T-cell (primary cell): ENCODE data around the gene ESRRB. TPM values are rescaled to one million over a fixed set of nuclear protein-coding genes. Genes with fewer than 3 reads are reported as not detected.

Experiments
- ATAC-seq, 4 experiments: fragments of 200-7000 bp in 3 of 4; fragments of 150-1000 bp in 1 of 4; cut with Tn5 transposase; replicated peaks in 1 of 4; 1 replicate in 3 of 4; 2 replicates in 1 of 4; pipeline ENCODE4 v1.10.0; 2021; ENCODE audit warnings: moderate library complexity in 3 of 4, mild to moderate bottlenecking in 2 of 4, moderate number of reproducible peaks in 1 of 4
- CTCF ChIA-PET, 2 donors: fragments of 300-600 bp; sonication (Branson Sonifier 250); formaldehyde crosslinking; loops; one replicate each; lab custom pipeline; 2022; ENCODE audit warnings: antibody characterized with exemption in 2 of 2; lab: Charles Lee
- POLR2A ChIA-PET, 2 donors: fragments of 300-600 bp; sonication (Branson Sonifier 250); formaldehyde crosslinking; loops; one replicate each; lab custom pipeline; 2022; ENCODE audit warnings: antibody characterized with exemption in 2 of 2; lab: Charles Lee
- DNase-seq, 35 experiments: peaks; one replicate each; pipeline versions ENCODE4 v3.0.0 to v3.0.0-alpha.2; 2013 to 2023
- H3K27ac ChIP-seq: one replicate; pipeline ENCODE4 v1.5.1; 2013; ENCODE audit warnings: low read length
- H3K27me3 ChIP-seq, 2 experiments: replicated peaks in 1 of 2; 1 replicate in 1 of 2; 2 replicates in 1 of 2; pipeline versions ENCODE4 v1.6.1 to v1.7.0; 2013; ENCODE audit warnings: low read length in 1 of 2, mixed read lengths in 1 of 2; ENCODE audit not compliant: control insufficient read depth in 2 of 2, insufficient read depth in 2 of 2; ENCODE audit errors: extremely low read depth in 1 of 2
- H3K36me3 ChIP-seq, 2 donors: 1 replicate in 1 of 2; 2 replicates in 1 of 2; pipeline versions ENCODE4 v1.6.1 to v1.7.0; 2013; ENCODE audit warnings: low read length in 1 of 2; ENCODE audit not compliant: control insufficient read depth in 2 of 2, insufficient read depth in 1 of 2; ENCODE audit errors: extremely low read depth in 1 of 2
- H3K4me1 ChIP-seq, 2 experiments: 1 replicate in 1 of 2; 2 replicates in 1 of 2; pipeline versions ENCODE4 v1.6.1 to v1.7.0; 2013; ENCODE audit warnings: low read length in 2 of 2, mixed read lengths in 1 of 2; ENCODE audit not compliant: insufficient read depth in 2 of 2, control insufficient read depth in 1 of 2; ENCODE audit errors: extremely low read depth in 1 of 2
- H3K4me3 ChIP-seq, 2 donors: 1 replicate in 1 of 2; 2 replicates in 1 of 2; pipeline versions ENCODE4 v1.5.1 to v1.7.0; 2013; ENCODE audit warnings: mild to moderate bottlenecking in 2 of 2, low read length in 1 of 2, moderate library complexity in 1 of 2; ENCODE audit not compliant: control insufficient read depth in 1 of 2; ENCODE audit errors: extremely low read depth in 1 of 2
- H3K9me3 ChIP-seq: 2 replicates; pipeline ENCODE4 v1.7.0; 2013
- H3K27ac Mint-ChIP-seq, 2 donors: one replicate each; pipeline ENCODE4 v1.8.0; 2020 to 2021; ENCODE audit warnings: mild to moderate bottlenecking in 2 of 2, mixed read lengths in 2 of 2
- H3K27me3 Mint-ChIP-seq, 2 donors: one replicate each; pipeline ENCODE4 v1.8.0; 2021 to 2022; ENCODE audit warnings: mixed read lengths in 2 of 2
- H3K36me3 Mint-ChIP-seq: one replicate; pipeline ENCODE4 v1.8.0; 2021; ENCODE audit warnings: mixed read lengths
- H3K4me1 Mint-ChIP-seq, 3 donors: one replicate each; pipeline ENCODE4 v1.8.0; 2020 to 2022; ENCODE audit warnings: mixed read lengths in 3 of 3, mild to moderate bottlenecking in 1 of 3
- H3K4me3 Mint-ChIP-seq, 3 donors: one replicate each; pipeline ENCODE4 v1.8.0; 2020 to 2022; ENCODE audit warnings: mild to moderate bottlenecking in 3 of 3, mixed read lengths in 3 of 3, moderate library complexity in 3 of 3
- H3K9me3 Mint-ChIP-seq, 3 donors: one replicate each; pipeline ENCODE4 v1.8.0; 2020 to 2022; ENCODE audit warnings: mixed read lengths in 3 of 3
- WGBS: methylation state at CpG from one replicate; pipeline ENCODE4 v1.1.5; 2013; ENCODE audit warnings: missing lambda C conversion rate; ENCODE audit not compliant: insufficient coverage; 5-methylcytosine and 5-hydroxymethylcytosine counted together
- total RNA-seq, 35 experiments: library from RNA in 6 of 35; stranded (reverse) in 6 of 35; fragments of 120-200 nt in 1 of 35; gene quantifications; one replicate each; pipeline versions ENCODE4 v1.2.1 to v1.2.4 and lab custom pipeline; 2013 to 2026

Gene ESRRB
- total RNA-seq, 5 donors from 2014 or later (not counting 1 experiment from before 2014, with no cell fraction given), result 0.19 to 0.82 (median 0.29) TPM; not detected in 1

GRCh38 chr14:76489667-76490066 is 113.7 kb downstream of the ESRRB start:
- H3K36me3 Mint-ChIP-seq, result no peaks in the 10 kb centered on the region
- POLR2A ChIA-PET, result interaction anchor here in 1 of 2 donors (0.6 kb wide), 1 partner anchor 30 kb away, joined by 3 read pairs; no protein-coding TSS in a partner anchor
- no peak overlapping the region for H3K4me3 Mint-ChIP-seq
- H3K27me3 ChIP-seq, result peaks cover 0 to 11% of the 10 kb centered on the region in 2 experiments
- peaks cover 4% of the 10 kb centered on the region in 2 donors for H3K27me3 Mint-ChIP-seq
- WGBS, result 90% methylated on average over 3 of the region's 3 CpGs
- H3K36me3 ChIP-seq, result no peaks in the 10 kb centered on the region
- ATAC-seq (no peak), DNase-seq (no peak)
- H3K9me3 Mint-ChIP-seq, result no peaks in the 10 kb centered on the region
- no peaks in the 10 kb centered on the region for H3K4me1 ChIP-seq
- no peak overlapping the region for H3K27ac ChIP-seq
- H3K27ac Mint-ChIP-seq, result no peak overlapping the region
- no peak overlapping the region for H3K4me3 ChIP-seq
- no peaks in the 10 kb centered on the region for H3K4me1 Mint-ChIP-seq
- CTCF ChIA-PET, result no interaction called here
- no peaks in the 10 kb centered on the region for H3K9me3 ChIP-seq

- Histone ChIP-seq H3K9me3 (no peaks in the 10 kb centered on the region), H3K36me3 (no peaks in the 10 kb centered on the region), H3K4me3 (no peak overlapping the region), H3K27ac (no peak overlapping the region), H3K4me1 (no peaks in the 10 kb centered on the region), H3K27me3 (peaks cover 0 to 11% of the 10 kb centered on the region in 2 experiments)
- no peaks in the 10 kb centered on the region for H3K4me1 Mint-ChIP-seq
- no peak overlapping the region for H3K27ac Mint-ChIP-seq
- POLR2A ChIA-PET, result no interaction called here
- ATAC-seq (no peak), DNase-seq (no peak)
- no peaks in the 10 kb centered on the region for H3K36me3 Mint-ChIP-seq
- no peak overlapping the region for H3K4me3 Mint-ChIP-seq
- CTCF ChIA-PET, result no interaction called here
- H3K27me3 Mint-ChIP-seq, result peaks cover 4% of the 10 kb centered on the region in 2 donors
- WGBS, result no CpG with 5 or more reads among the region's 2 CpGs
- no peaks in the 10 kb centered on the region for H3K9me3 Mint-ChIP-seq
These were observed 114.2 kb downstream of the ESRRB start for GRCh38 chr14:76490111-76490510.

- Histone ChIP-seq H3K9me3 (no peaks in the 10 kb centered on the region), H3K4me3 (no peak overlapping the region), H3K4me1 (no peaks in the 10 kb centered on the region), H3K27me3 (peaks cover 0 to 11% of the 10 kb centered on the region in 2 experiments), H3K27ac (no peak overlapping the region), H3K36me3 (no peaks in the 10 kb centered on the region)
- H3K9me3 Mint-ChIP-seq, result no peaks in the 10 kb centered on the region
- H3K36me3 Mint-ChIP-seq, result no peaks in the 10 kb centered on the region
- H3K27ac Mint-ChIP-seq, result no peak overlapping the region
- H3K27me3 Mint-ChIP-seq, result peaks cover 4% of the 10 kb centered on the region in 2 donors
- DNase-seq (no peak), ATAC-seq (no peak)
- 82% methylated on average over 7 of the region's 10 CpGs for WGBS
- ChIA-PET CTCF (no interaction called here), POLR2A (no interaction called here)
- H3K4me3 Mint-ChIP-seq, result no peak overlapping the region
- H3K4me1 Mint-ChIP-seq, result no peaks in the 10 kb centered on the region
These were observed 114.8 kb downstream of the ESRRB start for GRCh38 chr14:76490735-76491134.

GRCh38 chr14:76491172-76491930 is 115.4 kb downstream of the ESRRB start:
- no peaks in the 10 kb centered on the region for H3K9me3 ChIP-seq
- H3K9me3 Mint-ChIP-seq, result no peaks in the 10 kb centered on the region
- H3K4me1 Mint-ChIP-seq, result no peaks in the 10 kb centered on the region
- no peak overlapping the region for H3K27ac Mint-ChIP-seq
- ChIA-PET CTCF (interaction anchor here in 1 of 2 donors (0.5 kb wide), 1 partner anchor 58 kb away, joined by 4 read pairs; no protein-coding TSS in a partner anchor), POLR2A (no interaction called here)
- H3K27me3 Mint-ChIP-seq, result peaks cover 4 to 9% of the 10 kb centered on the region in 2 donors
- 87% methylated on average over 22 of the region's 22 CpGs for WGBS
- H3K4me3 ChIP-seq, result no peak overlapping the region
- no peak for ATAC-seq
- no peak overlapping the region for H3K27ac ChIP-seq
- no peaks in the 10 kb centered on the region for H3K4me1 ChIP-seq
- no peak overlapping the region for H3K4me3 Mint-ChIP-seq
- no peak for DNase-seq
- peaks cover 0 to 11% of the 10 kb centered on the region in 2 experiments for H3K27me3 ChIP-seq
- no peaks in the 10 kb centered on the region for H3K36me3 Mint-ChIP-seq
- no peaks in the 10 kb centered on the region for H3K36me3 ChIP-seq

- no peak overlapping the region for H3K4me3 Mint-ChIP-seq
- ChIA-PET POLR2A (no interaction called here), CTCF (no interaction called here)
- Histone ChIP-seq H3K9me3 (no peaks in the 10 kb centered on the region), H3K27ac (no peak overlapping the region), H3K4me1 (no peaks in the 10 kb centered on the region), H3K36me3 (no peaks in the 10 kb centered on the region), H3K27me3 (peaks cover 0 to 21% of the 10 kb centered on the region in 2 experiments), H3K4me3 (no peak overlapping the region)
- H3K27ac Mint-ChIP-seq, result no peak overlapping the region
- no peaks in the 10 kb centered on the region for H3K4me1 Mint-ChIP-seq
- H3K27me3 Mint-ChIP-seq, result peaks cover 6 to 7% of the 10 kb centered on the region in 2 donors
- DNase-seq, result no peak
- H3K36me3 Mint-ChIP-seq, result no peaks in the 10 kb centered on the region
- ATAC-seq, result no peak
- H3K9me3 Mint-ChIP-seq, result no peaks in the 10 kb centered on the region
- WGBS, result 96% methylated on average over 2 of the region's 2 CpGs
These were observed 120.0 kb downstream of the ESRRB start for GRCh38 chr14:76495983-76496382.

- POLR2A ChIA-PET, result no interaction called here
These were observed 120.7 kb downstream of the ESRRB start for GRCh38 chr14:76496595-76496994.

More at GRCh38 chr14:76496595-76496994, 120.7 kb downstream of the ESRRB start:
- peaks cover 0 to 21% of the 10 kb centered on the region in 2 experiments for H3K27me3 ChIP-seq
- H3K27ac ChIP-seq, result no peak overlapping the region
- no peak overlapping the region for H3K4me3 ChIP-seq
- H3K4me3 Mint-ChIP-seq, result no peak overlapping the region
- ATAC-seq (no peak), DNase-seq (no peak)
- peaks cover 6 to 7% of the 10 kb centered on the region in 2 donors for H3K27me3 Mint-ChIP-seq
- H3K9me3 ChIP-seq, result no peaks in the 10 kb centered on the region
- WGBS, result 82% methylated on average over 5 of the region's 6 CpGs
- no peaks in the 10 kb centered on the region for H3K4me1 ChIP-seq
- H3K36me3 ChIP-seq, result no peaks in the 10 kb centered on the region
- H3K36me3 Mint-ChIP-seq, result no peaks in the 10 kb centered on the region
- H3K9me3 Mint-ChIP-seq, result no peaks in the 10 kb centered on the region
- H3K27ac Mint-ChIP-seq, result no peak overlapping the region
- no peaks in the 10 kb centered on the region for H3K4me1 Mint-ChIP-seq
- CTCF ChIA-PET, result no interaction called here
